NCI-H774 (cell line): ENCODE measurements around the gene GZMA.
A peak's percentile ranks its signal among the peaks of the same experiment; 100 is the strongest.
"Not testable (repeated sequence)": the region's sequence is repeated elsewhere in the genome, so short reads cannot be mapped to it uniquely, and the experiment has no call there.

Source experiments
- DNase-seq: peaks from one replicate; lab custom pipeline; 2025; lab: John Stamatoyannopoulos, UW

The GZMA gene

DNA sequence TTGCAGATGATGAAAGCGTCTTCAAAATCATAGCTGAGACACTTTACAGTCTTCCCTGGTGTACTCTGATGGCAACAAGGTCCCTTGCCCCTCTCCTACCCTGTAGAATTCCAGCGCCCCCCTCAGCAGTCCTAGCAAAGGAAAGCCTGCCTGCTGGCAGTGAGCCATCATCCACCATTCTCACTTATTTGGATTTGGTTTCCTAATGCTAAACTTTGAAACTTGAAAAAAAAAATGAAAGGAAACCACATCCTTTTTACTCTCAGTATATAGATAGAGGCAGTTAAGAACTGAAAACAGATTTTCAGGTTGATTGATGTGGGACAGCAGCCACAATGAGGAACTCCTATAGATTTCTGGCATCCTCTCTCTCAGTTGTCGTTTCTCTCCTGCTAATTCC is at the start of gene GZMA:
Gene GZMA (plus strand): TSS at position 299 of the 400 bp plus-strand sequence. CDS start 37 bp downstream, at position 336.
- no peak for DNase-seq

GRCh38 chr5:55055183-55055582 is 47.3 kb upstream of the GZMA start:
- DNase-seq = no peak

GRCh38 chr5:55062039-55062779 is 40.2 kb upstream of the GZMA start:
- DNase-seq = peak; percentile 52

GRCh38 chr5:55063220-55063863 is 39.1 kb upstream of the GZMA start:
- no peak for DNase-seq

DNA sequence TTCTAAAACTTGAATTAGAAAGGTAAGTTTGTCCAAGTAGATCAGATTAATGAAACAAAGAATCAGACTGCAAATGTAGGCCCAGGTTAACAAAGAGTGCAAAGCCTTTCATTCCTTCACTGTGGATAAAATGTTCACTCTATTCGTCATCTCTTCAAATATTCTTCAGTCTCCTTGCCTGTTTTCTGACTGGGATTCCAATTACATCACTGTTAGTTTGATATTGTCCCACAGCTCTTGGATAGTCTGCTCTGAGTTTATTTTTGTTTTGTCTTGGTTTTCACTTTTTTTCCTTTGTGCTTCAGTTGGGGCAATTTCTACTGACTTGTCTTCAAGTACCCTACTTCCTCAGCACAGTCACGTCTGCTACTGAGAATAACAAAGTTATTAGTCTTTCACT is 38.5 kb upstream of the GZMA start:
- no peak for DNase-seq

- no peak for DNase-seq
Measured at GRCh38 chr5:55064523-55064922, 37.9 kb upstream of the GZMA start.

- no peak for DNase-seq
Measured at GRCh38 chr5:55066277-55066676, 36.2 kb upstream of the GZMA start.

- no peak for DNase-seq
Measured at GRCh38 chr5:55070968-55071367, 31.5 kb upstream of the GZMA start.

DNA sequence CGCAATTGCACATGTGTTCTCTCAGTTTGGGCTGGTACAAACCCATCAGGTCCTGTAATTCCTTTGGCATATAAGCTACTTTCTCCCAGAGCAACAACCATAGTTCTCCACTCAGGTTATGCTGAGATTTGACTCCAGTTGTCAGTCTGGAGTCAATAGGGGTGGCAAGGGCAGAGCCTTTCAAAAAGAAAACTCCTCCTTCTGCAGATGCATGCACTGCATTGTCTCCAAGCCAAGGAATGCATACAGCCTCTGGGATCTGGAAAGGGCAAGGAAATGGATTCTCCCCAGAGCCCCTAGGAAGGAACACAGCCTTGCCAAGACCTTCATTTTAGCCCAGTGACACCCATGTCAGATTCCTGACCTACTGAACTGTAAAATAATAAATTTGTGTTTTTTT is 31.0 kb upstream of the GZMA start:
- DNase-seq = no peak

GRCh38 chr5:55072666-55073065 is 29.8 kb upstream of the GZMA start:
- DNase-seq = no peak

- no peak for DNase-seq
Measured at GRCh38 chr5:55073211-55073610, 29.2 kb upstream of the GZMA start.

GRCh38 chr5:55081541-55081940 is 20.9 kb upstream of the GZMA start:
- DNase-seq = no peak

- DNase-seq = not testable (repeated sequence)
Measured at GRCh38 chr5:55089301-55089700, 13.1 kb upstream of the GZMA start.

DNA sequence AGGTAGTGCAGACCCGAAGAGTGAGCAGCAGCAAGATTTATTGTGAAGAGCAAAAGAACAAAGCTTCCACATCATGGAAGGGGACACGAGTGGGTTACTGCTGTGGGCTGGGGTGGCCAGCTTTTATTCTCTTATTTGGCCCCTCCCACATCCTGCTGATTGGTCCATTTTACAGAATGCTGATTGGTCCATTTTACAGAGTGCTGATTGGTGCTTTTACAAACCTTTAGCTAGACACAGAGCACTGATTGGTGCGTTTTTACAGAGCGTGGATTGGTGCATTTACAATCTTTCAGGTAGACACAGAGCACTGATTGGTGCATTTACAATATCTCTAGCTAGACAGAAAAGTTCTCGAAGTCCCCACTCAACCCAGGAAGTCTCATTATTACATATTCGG is 11.4 kb upstream of the GZMA start:
- not testable (repeated sequence) for DNase-seq

- DNase-seq = no peak
Measured at GRCh38 chr5:55096182-55096581, 6.3 kb upstream of the GZMA start.

DNA sequence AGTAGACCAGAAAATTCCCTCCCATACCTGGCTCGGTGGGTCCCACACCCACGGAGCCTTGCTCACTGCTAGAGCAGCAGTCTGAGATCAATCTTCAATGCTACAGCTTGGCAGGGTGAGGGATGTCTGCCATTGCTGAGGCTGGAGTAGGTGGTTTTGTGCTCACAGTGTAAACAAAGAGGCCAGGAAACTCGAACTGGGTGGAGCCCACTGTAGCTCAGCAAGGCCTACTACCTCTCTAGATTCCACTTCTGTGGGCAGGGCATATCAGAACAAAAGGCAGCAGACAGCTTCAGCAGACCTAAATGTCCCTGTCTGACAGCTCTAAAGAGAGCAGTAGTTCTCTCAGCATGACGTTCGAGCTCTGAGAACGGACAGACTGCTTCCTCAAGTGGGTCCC is 5.6 kb upstream of the GZMA start:
- DNase-seq = no peak

- DNase-seq = not testable (repeated sequence)
Measured at GRCh38 chr5:55101148-55101547, 1.3 kb upstream of the GZMA start.

GRCh38 chr5:55101556-55102276 is 730 bp upstream of the GZMA start:
- no peak for DNase-seq

DNA sequence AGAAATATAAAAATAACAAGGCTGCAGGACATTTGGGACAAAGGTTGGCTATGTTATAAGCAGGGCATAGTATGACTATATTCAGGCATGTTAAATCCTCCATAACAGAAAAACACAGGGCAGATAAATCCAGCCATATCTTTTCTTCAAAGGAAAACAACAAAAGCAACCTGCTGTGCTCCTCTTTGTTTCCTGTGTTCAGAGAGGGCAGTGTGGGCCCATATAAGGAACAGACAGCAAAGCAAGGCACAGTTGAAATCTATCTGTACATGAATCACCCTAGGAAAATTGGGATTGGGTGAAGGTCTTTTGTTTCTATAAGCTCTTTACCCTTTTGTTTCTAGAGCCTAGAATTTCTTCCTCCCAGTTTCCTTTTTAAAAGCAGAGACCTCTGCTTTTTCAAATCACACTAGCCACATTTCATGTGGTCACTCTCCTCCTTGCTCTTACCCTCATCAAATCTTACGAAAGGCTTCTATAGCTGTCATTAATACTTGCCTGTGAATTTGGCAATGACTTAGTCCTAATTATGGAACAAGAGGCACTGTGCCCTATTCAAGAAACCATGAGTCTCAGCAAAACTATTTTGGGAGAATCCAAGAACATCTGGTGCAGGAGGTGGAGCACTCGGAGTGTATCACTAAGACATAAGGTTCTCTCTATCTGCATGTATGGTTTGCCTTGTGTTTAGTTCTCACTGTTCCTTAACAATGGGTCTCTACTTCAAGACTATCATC is 1.8 kb downstream of the GZMA start:
- DNase-seq = no peak

DNA sequence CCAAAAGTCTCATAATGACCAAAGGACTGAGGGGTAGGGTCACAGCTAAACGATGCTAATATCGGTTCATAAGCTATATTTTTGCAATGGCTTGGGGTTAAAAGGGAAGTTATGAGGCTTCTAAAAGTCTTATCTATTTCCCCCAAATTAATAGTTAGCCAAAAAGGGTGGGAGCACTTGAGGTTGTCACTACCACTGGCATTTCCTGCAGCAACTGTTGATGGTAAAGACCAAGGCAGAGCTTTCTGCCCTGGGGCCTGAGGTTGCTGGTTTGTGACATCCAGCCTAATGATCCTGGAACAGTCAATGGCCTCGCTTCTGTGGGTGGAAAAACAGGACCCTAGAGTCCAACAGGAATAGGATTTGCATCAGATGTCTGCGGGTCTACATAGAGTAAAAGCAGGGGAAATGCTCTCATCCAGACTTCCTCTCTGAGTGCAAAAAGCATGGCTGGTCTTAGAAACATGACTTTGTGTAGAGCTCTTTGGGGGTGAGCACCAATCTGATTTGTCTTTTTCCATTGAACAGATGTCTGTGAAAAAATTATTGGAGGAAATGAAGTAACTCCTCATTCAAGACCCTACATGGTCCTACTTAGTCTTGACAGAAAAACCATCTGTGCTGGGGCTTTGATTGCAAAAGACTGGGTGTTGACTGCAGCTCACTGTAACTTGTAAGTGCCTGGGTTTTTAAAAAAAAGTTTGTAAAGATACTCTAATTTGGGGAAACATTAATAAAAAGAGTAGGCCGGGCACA is 2.7 kb downstream of the GZMA start:
- DNase-seq = no peak

DNA sequence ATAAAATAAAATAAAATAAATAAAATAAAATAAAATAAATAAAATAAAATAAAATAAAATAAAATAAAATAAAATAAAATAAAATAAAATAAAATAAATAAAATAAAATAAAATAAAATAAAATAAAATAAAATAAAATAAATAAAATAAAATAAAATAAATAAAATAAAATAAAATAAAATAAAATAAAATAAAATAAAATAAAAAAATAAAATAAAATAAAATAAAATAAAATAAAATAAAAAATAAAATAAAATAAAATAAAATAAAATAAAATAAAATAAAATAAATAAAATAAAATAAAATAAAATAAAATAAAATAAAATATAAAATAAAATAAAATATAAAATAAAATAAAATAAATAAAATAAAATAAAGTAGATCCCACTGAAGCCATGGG is 3.5 kb downstream of the GZMA start:
- DNase-seq = not testable (repeated sequence)

DNA sequence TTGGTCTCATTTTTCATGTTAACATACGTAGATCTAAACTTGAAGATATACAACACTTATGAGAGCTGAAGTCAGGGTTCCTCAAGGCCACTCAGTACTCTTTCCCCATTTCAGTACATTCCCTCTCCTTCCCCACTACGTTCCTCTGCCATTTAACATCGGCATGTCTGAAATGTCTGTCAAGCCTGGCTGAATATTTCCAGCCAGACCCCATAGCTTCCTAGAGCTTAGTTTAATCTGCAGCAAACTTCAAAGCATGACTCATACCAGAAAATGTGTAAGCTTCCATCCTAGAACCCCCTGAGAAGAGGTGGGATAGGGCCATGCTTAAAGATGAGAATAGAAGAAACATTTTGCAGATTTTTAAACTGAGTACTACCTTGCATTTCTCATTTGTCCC is 6.2 kb downstream of the GZMA start:
- no peak for DNase-seq
